ENCODE measurements around the gene KLRG1. TPM values are rescaled to one million over a fixed set of nuclear protein-coding genes. Genes with fewer than 3 reads are reported as not detected.
A peak's percentile ranks its signal among the peaks of the same experiment; 100 is the strongest.

The KLRG1 gene
- total RNA-seq = 5.6 TPM
- long read RNA-seq, partial matches to known transcripts = 0 of 6 reads
- long read RNA-seq, other reads (novel, unspliced or antisense) = 5 of 6 reads

- ATAC-seq = no peak
- intact Hi-C loops (cut with micrococcal nuclease) = no loop called here
- no peak for DNase-seq
These were observed at the start of gene KLRG1 for GRCh38 chr12:8989413-8989812. TSS of gene KLRG1 (plus strand) at chr12:8989546. CDS start at chr12:8989636, 90 bp downstream.

DNA sequence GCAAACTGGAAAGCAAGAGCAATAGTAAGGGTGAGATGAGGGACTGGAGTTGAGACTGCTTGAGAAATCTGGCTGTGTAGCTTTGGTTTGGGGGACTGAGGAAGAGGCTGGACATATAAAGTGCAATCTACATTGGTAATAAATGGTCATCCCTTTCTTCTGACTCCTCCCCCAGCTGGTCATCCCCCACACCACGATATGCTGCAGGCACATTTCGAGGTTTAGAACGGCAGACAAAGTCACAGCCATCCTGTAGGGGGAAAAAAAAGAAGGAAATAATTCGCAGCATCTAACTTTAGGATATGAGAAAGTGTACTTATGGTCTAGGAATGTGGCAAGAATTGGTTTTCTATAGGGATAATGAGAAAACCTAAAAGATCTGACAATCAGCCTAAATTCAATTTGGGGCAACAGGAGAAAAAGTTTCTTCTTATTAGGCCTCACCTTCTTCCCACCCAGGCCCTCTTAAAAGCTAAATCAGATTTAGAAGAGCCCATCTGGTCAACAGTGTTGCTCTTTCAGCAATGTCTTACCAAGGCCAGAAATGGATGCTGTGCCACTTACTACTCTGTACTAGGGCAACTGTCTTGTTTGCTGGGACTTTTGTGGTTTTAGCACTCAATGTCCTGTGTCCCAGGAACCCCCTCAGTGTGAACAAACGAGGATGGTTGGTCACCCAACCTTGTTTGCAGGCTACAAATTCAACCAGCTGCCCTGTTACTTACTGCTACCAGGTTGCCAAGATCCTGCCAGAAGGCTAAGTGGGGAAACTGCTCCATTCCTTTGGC, 47.5 kb upstream of the KLRG1 start:
- ATAC-seq = no peak
- intact Hi-C loops (cut with micrococcal nuclease) = no loop called here
- no peak for DNase-seq

GRCh38 chr12:8943565-8944186, 45.7 kb upstream of the KLRG1 start:
- intact Hi-C loops (cut with micrococcal nuclease) = no loop called here
- ATAC-seq (no peak), DNase-seq (no peak)

- DNase-seq (no peak), ATAC-seq (no peak)
- intact Hi-C loops (cut with micrococcal nuclease) = no loop called here
These were observed 42.6 kb upstream of the KLRG1 start for GRCh38 chr12:8946733-8947132.

DNA sequence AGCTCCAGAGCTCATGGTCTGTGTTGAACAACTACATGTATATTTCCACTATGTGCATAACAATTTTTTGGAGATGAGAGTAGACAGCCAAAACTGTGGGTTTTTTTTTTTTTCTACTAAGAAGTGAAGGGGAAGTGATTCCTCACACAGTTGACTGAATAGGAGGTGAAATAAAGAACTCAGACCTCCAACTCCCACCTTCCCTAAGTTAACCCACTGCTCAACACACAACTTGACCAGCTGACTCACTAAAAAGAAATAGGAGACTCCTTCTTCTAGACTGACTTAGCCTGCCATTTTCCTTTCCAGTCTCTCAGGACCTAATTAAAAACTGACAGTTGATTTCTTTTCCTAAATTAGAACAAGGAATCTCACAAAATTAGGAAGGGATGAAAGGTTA, 41.6 kb upstream of the KLRG1 start:
- no peak for DNase-seq
- intact Hi-C loops (cut with micrococcal nuclease) = no loop called here
- ATAC-seq = no peak

DNA sequence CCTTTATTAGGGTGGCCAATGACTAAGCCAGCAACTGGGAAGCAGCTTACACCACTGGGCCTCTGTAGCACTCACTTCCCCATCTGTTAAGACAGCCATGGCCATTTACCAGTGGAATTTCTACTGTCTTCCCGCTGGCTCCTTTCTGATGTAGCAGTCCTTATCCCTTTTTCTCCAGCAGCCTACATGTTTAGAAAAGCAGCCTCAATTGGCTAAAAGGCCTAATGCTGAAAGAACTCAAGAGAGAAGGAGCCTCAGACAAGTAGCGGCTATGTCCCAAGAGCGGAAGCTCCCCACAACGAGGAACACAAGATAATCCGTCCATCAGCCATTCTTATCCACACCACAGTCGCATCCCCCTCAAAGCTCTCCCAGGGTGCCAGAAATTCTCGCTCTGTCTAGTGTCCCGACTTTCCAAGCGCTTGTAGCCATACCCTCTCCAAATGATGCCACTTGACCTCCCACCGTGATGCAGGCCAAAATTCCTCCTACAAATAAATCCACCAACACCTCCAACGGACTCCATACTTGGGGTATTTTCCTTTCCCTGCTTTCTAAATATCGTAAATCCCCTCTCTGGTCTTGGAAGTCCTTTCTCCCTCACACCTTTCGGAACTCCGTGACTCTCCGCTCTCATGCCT, 40.5 kb upstream of the KLRG1 start:
- no peak for ATAC-seq
- DNase-seq = no peak
- intact Hi-C loops (cut with micrococcal nuclease) = no loop called here

DNA sequence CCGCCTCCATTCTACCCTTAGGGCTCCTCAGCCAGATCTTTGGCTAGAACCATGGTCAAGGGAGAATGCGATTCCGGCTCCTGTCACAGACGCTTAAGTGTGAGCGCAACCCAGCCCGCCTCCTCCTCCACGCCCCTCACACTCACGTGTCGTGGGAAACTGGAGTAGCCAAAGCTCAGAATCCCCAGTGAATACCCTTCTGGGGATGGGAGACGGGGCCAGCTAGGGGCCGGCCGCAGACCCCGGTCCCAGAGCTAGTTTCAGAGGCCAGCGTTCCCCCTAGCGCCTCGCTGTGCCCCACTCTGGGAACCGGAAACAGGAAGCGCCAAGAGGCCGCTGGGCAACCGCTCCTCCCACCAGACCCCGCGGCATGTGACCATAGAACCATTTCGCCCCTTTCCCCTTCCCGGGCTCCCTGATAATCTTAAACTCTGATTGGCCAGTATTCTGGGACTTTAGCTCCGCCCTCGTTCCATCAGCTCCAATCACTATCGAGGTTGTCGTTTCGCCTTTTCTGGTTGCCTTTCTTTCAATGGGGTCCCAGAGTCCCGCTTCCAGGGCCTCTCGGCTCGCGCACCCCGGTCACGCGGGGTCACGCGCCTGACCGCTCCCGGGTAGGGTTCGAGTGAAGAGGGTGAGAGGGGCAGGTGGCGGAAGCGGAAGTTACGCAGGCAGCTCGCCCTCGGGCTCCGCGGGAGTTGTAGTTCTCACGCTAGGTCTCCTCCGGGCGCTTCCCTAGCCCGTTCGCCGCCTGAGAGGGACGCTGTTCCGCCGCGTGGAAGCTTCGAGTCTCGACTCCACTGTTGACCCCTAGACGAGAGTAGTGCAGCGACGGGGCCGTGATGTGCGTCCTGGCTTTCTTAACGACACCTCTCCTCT, 39.8 kb upstream of the KLRG1 start, which contains the start of gene M6PR:
TSS of gene M6PR (minus strand) at position 304 of the 879 bp plus-strand sequence. CDS start 3,241 bp downstream, outside the sequence.
- ATAC-seq = peak; percentile 96
- peak; percentile 95 for DNase-seq
- intact Hi-C loops (cut with micrococcal nuclease) = loop anchor here (5.0 kb wide), 1 partner anchor 98 kb away; no protein-coding TSS in a partner anchor

DNA sequence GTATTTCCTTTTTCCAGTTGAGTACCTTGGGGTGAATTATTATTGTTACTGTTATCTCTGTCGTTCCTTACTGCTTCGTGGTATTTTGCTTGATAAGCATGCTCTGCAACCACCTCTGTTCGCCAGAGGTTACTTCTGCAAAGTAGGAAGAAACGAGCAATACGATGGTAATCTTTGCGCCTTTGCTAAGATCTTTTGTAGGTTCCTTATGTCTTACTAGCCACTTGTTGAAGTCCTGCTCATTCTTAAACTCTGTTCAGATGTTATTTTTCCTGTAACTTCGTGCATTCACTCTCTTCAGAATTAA, 39.2 kb upstream of the KLRG1 start:
- ATAC-seq (peak; percentile 1), DNase-seq (no peak)
- intact Hi-C loops (cut with micrococcal nuclease) = loop anchor here (5.0 kb wide), 1 partner anchor 97 kb away; no protein-coding TSS in a partner anchor

- DNase-seq (no peak), ATAC-seq (no peak)
- intact Hi-C loops (cut with micrococcal nuclease) = loop anchor here (5.0 kb wide), 1 partner anchor 96 kb away; no protein-coding TSS in a partner anchor
These were observed 38.5 kb upstream of the KLRG1 start for GRCh38 chr12:8950702-8951478.

DNA sequence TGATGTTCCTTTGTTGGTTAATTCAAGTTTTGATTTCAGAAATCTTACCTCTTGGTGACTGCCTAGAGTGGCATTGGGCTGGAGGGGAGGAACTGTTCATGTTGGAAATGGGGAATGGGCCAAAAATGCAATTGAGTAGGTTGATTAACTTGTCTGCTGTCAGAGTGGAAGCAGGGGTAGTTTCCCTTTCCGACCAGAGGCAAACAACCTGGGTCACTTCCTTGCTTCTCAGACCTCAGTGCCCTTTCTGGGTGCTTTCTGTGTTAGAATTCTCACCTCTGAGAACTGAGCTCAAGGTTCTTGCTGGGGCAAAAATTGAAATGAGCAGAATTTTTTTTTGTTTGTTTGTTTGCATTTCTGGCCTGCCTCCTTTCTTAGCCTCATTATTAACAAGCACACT, 37.6 kb upstream of the KLRG1 start:
- intact Hi-C loops (cut with micrococcal nuclease) = loop anchor here (5.0 kb wide), 1 partner anchor 96 kb away; no protein-coding TSS in a partner anchor
- DNase-seq (no peak), ATAC-seq (no peak)

DNA sequence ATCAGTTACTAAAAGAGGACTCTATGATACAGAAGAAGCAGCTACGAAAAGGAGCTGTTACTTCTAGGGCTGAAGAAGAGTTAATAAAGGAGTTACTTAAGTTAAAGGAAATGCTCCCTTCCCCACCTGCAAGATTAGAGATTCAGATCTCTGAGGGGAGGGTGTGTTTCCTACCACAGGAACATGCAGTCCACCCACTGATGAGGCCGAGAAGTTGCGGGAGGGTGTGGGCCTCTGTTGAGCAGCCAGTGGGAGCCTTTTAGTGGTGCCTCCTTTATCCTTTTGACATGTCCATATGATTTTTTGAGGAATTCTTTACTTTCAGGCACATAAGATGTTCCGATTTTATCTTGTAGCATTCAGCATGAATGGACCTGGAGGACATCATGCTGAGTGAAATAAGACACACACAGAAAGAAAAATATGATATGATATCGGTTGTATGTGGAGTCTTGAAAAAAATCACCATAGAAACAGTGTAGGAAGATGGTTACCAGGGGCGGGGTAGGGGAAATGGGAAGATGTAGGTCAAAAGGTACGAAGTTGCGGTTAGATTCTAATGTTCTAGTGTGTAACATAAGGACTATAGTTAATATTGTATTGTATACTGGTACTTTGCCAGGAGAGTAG, 35.5 kb upstream of the KLRG1 start:
- intact Hi-C loops (cut with micrococcal nuclease) = loop anchor here (5.0 kb wide), 1 partner anchor 93 kb away; no protein-coding TSS in a partner anchor
- DNase-seq = no peak
- ATAC-seq = no peak

GRCh38 chr12:8956073-8956472, 33.3 kb upstream of the KLRG1 start:
- no peak for DNase-seq
- intact Hi-C loops (cut with micrococcal nuclease) = no loop called here
- no peak for ATAC-seq

GRCh38 chr12:8956772-8957171, 32.6 kb upstream of the KLRG1 start:
- peak; percentile 45 for DNase-seq
- intact Hi-C loops (cut with micrococcal nuclease) = no loop called here
- peak; percentile 55 for ATAC-seq

- intact Hi-C loops (cut with micrococcal nuclease) = no loop called here
- no peak for DNase-seq
- no peak for ATAC-seq
These were observed 31.8 kb upstream of the KLRG1 start for GRCh38 chr12:8957561-8957960.

GRCh38 chr12:8958066-8958465, 31.3 kb upstream of the KLRG1 start:
- intact Hi-C loops (cut with micrococcal nuclease) = no loop called here
- no peak for DNase-seq
- ATAC-seq = no peak

DNA sequence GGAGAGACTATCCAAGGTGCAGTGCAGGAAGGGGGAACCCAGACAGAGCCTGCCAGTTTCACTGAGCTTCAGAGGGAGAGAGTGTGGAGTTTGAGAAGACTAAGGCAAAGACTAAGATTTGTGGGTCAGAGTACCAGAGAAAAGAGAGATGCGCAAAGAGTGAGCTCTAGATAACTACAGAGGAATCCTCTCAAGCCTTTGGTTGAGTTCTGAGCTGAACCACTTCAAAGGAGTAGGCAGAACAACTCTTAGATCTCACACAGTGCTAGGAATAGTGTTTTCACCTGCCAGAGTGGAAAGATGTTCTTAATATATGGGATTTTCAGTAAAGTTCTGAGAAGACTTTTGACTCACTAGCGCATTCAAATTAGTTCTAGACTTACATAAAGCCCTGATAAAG, 29.2 kb upstream of the KLRG1 start:
- no peak for DNase-seq
- intact Hi-C loops (cut with micrococcal nuclease) = no loop called here
- ATAC-seq = no peak

GRCh38 chr12:8968761-8969160, 20.6 kb upstream of the KLRG1 start:
- intact Hi-C loops (cut with micrococcal nuclease) = no loop called here
- ATAC-seq (no peak), DNase-seq (no peak)

DNA sequence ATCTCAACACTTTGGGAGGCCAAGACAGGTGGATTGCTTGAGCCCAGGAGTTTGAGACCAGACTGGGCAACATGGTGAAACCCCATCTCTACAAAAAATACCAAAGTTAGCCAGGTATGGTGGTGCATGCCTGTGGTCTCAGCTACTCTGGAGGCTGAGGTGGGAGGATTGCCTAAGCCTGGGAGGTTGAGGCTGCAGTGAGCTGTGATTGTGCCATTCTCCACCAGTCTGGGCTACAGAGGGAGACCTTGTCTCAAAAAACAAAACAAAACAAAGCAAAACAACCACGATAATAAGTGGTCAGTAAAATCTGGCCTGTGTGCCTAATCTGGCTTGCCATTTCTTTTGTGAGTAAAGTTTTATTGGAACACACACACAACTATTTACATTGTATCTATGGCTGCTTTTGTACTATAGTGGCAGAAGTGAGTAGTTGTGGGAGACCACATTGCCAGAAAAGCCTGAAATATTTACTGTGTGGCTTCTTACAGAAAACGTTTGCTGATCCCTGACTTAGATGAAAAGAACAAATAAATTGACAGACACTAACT, 19.4 kb upstream of the KLRG1 start:
- intact Hi-C loops (cut with micrococcal nuclease) = no loop called here
- DNase-seq = no peak
- no peak for ATAC-seq
